ENCODE data around the gene METTL9. TPM values are rescaled to one million over a fixed set of nuclear protein-coding genes. Genes with fewer than 3 reads are reported as not detected.
"Not testable (repeated sequence)": the region's sequence is repeated elsewhere in the genome, so short reads cannot be mapped to it uniquely, and the experiment has no call there.

METTL9 gene
- total RNA-seq, 2 experiments from 2014 or later, result 116 to 122 TPM

DNA sequence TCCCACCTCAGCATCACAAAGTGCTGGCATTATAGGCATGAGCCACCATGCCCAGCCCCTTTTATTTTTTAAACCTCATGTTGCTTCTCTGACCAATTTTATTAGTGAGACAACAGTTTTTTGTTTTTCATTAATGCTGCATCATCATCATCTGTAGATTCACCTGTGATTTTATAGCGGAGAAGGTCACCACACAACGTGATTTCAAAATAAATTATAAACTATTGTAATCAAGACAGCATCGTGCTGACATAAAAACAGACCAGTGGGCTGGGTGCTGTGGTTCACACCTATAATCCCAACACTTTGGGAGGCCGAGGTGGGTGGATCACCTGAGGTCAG lies 28.7 kb upstream of the METTL9 start:
- ChIA-PET POLR2A (no interaction called here), CTCF (interaction anchor here (1.4 kb wide), 1 partner anchor 10 kb away, joined by 5 read pairs; no protein-coding TSS in a partner anchor)
- Mint-ChIP-seq H3K27me3 (peaks cover 4% of the 10 kb centered on the region), H3K36me3 (ENCODE audit: low read depth) (no peaks in the 10 kb centered on the region), H3K4me1 (ENCODE audit: low read depth) (peaks cover 3% of the 10 kb centered on the region), H3K27ac (no peak overlapping the region), H3K4me3 (no peak overlapping the region), H3K9me3 (no peaks in the 10 kb centered on the region)
- DNase-seq (no peak), ATAC-seq (no peak)
- TF ChIP-seq, protein P1, sequence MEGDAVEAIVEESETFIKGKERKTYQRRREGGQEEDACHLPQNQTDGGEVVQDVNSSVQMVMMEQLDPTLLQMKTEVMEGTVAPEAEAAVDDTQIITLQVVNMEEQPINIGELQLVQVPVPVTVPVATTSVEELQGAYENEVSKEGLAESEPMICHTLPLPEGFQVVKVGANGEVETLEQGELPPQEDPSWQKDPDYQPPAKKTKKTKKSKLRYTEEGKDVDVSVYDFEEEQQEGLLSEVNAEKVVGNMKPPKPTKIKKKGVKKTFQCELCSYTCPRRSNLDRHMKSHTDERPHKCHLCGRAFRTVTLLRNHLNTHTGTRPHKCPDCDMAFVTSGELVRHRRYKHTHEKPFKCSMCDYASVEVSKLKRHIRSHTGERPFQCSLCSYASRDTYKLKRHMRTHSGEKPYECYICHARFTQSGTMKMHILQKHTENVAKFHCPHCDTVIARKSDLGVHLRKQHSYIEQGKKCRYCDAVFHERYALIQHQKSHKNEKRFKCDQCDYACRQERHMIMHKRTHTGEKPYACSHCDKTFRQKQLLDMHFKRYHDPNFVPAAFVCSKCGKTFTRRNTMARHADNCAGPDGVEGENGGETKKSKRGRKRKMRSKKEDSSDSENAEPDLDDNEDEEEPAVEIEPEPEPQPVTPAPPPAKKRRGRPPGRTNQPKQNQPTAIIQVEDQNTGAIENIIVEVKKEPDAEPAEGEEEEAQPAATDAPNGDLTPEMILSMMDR (IDR thresholded peaks at IDR 0.05), result no peak
- intact Hi-C loops (cut with micrococcal nuclease), result no loop called here

DNA sequence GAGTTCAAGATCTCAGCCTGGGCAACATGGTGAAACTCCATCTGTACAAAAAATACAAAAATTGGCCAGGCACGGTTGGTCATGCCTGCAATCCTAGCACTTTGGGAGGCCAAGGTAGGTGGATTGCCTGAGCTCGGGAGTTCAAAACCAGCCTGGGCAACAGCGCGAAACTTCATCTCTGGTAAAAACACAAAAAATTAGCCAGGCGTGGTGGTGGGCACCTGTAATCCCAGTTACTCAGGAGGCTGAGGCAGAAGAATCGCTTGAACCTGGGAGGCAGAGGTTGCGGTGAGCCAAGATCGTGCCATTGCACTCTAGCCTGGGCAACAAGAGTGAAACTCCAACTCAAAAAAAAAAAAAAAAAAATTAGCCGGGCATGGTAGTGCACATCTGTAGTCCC lies 25.9 kb upstream of the METTL9 start:
- H3K4me1 Mint-ChIP-seq (ENCODE audit: low read depth); H3K27ac Mint-ChIP-seq; H3K36me3 Mint-ChIP-seq (ENCODE audit: low read depth); intact Hi-C loops (cut with micrococcal nuclease); ATAC-seq; POLR2A ChIA-PET; H3K27me3 Mint-ChIP-seq; H3K4me3 Mint-ChIP-seq; H3K9me3 Mint-ChIP-seq; DNase-seq: not testable (repeated sequence)
- CTCF ChIA-PET, result interaction anchor here (1.2 kb wide), 1 partner anchor 84 kb away, joined by 3 read pairs; no protein-coding TSS in a partner anchor

DNA sequence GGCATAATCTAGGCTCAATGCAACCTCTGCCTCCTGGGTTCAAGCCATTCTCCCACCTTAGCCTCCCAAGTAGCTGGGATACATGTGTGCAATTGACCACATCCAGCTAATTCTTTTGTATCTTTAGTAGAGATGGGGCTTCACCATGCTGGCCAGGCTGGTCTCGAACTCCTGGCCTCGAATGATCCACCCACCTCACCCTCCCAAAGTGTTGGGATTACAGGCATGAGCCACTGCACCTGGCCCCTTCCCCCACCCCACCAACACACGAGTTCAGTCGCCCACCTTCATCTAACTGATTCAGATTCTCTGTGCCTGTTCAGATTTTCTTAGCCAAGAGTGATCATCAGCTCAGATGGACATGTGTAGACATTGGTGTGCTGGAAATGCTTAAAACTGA lies 25.0 kb upstream of the METTL9 start:
- ATAC-seq (no peak), DNase-seq (no peak)
- Mint-ChIP-seq H3K36me3 (ENCODE audit: low read depth) (no peaks in the 10 kb centered on the region), H3K27ac (no peak overlapping the region), H3K27me3 (peaks cover 4% of the 10 kb centered on the region), H3K4me1 (ENCODE audit: low read depth) (no peaks in the 10 kb centered on the region), H3K9me3 (no peaks in the 10 kb centered on the region), H3K4me3 (no peak overlapping the region)
- POLR2A ChIA-PET, result no interaction called here
- TF ChIP-seq, protein P1 (IDR thresholded peaks at IDR 0.05), result no peak
- intact Hi-C loops (cut with micrococcal nuclease), result no loop called here
- CTCF ChIA-PET, result interaction anchor here (1.2 kb wide), 1 partner anchor 83 kb away, joined by 3 read pairs; no protein-coding TSS in a partner anchor

DNA sequence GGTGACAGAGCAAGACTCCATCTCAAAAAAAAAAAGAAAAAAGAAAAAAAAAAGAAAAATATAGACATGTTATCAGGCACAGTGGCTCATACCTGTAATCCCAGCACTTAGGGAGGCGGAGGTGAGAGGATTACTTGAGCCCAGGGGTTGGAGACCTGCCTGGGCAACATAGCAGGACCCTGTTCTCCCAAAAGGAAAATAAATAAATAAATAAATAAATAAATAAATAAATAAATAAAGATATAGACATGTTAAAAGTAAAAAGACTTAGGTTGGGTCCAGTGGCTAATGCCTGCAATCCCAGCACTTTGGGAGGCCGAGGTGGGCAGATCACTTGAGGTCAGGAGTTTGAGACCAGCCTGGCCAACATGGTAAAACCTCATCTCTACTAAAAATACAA lies 23.1 kb upstream of the METTL9 start:
- intact Hi-C loops (cut with micrococcal nuclease); H3K27ac Mint-ChIP-seq; DNase-seq; H3K36me3 Mint-ChIP-seq (ENCODE audit: low read depth); CTCF ChIA-PET; POLR2A ChIA-PET; ATAC-seq; H3K4me3 Mint-ChIP-seq; H3K4me1 Mint-ChIP-seq (ENCODE audit: low read depth); H3K27me3 Mint-ChIP-seq; H3K9me3 Mint-ChIP-seq: not testable (repeated sequence)

DNA sequence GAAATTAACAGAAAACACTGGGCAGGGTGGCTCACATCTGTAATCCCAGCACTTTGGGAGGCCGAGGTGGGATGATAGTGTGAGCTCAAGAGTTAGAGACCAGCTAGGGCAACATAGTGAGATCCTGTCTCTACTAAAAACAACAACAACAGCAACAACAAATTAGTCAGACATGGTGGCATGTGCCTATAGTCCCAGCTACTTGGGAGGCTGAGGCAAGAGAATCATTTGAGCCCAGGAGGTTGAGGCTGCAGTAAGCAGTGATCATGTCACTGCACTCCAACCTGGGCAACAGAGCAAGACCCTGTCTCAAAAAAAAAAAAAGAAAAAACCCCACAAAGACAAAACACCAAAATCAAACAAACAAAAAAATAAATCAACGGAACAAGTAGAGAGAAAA lies 21.9 kb upstream of the METTL9 start:
- intact Hi-C loops (cut with micrococcal nuclease); H3K27me3 Mint-ChIP-seq; H3K36me3 Mint-ChIP-seq (ENCODE audit: low read depth); H3K4me1 Mint-ChIP-seq (ENCODE audit: low read depth); H3K4me3 Mint-ChIP-seq; H3K27ac Mint-ChIP-seq; POLR2A ChIA-PET; ATAC-seq; DNase-seq; H3K9me3 Mint-ChIP-seq: not testable (repeated sequence)
- CTCF ChIA-PET, result interaction anchor here (1.0 to 1.1 kb wide), 2 partner anchors 106 to 131 kb away, joined by 3 to 4 read pairs; no protein-coding TSS in a partner anchor

DNA sequence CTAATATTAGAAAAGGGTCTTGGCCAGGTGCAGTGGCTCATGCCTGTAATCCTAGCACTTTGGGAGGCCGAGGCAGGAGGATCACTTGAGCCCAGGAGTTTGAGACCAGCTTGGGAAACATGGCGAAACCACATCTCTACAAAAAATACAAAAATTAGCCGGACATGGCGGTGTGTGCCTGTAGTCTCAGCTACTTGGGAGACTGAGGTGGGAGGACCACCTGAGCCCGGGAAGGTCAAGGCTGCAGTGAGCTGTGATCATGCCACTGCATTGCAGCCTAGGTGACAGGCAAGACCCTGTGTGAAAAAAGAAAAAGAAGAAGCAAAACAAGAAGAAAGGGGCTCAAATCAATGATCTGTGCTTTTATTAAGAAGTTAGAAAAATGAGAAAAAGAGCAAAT lies 21.1 kb upstream of the METTL9 start:
- H3K36me3 Mint-ChIP-seq (ENCODE audit: low read depth); H3K4me3 Mint-ChIP-seq; H3K9me3 Mint-ChIP-seq; POLR2A ChIA-PET; H3K27me3 Mint-ChIP-seq; intact Hi-C loops (cut with micrococcal nuclease); DNase-seq; H3K27ac Mint-ChIP-seq; H3K4me1 Mint-ChIP-seq (ENCODE audit: low read depth); ATAC-seq: not testable (repeated sequence)
- CTCF ChIA-PET, result interaction anchor here (1.0 kb wide), 1 partner anchor 130 kb away, joined by 4 read pairs; no protein-coding TSS in a partner anchor

DNA sequence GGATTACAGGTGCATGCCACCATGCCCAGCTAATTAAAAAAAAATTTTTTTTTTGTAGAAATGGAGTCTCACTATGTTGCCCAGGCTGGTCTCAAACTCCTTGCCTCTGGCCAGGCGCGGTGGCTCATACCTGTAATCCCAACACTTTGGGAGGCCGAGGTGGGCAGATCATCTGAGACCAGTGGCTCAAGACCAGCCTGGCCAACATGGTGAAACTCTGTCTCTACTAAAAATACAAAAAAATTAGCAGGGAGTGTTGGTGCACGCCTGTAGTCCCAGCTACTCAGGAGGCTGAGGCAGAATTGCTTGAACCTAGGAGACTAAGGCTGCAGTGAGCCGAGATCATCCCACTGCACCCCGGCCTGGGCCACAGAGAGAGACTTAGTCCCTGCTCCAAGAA lies 19.2 kb upstream of the METTL9 start:
- H3K36me3 Mint-ChIP-seq (ENCODE audit: low read depth); H3K4me1 Mint-ChIP-seq (ENCODE audit: low read depth); intact Hi-C loops (cut with micrococcal nuclease); DNase-seq; ATAC-seq; H3K4me3 Mint-ChIP-seq; H3K27me3 Mint-ChIP-seq; H3K27ac Mint-ChIP-seq; H3K9me3 Mint-ChIP-seq; POLR2A ChIA-PET: not testable (repeated sequence)
- CTCF ChIA-PET, result interaction anchor here (7.7 kb wide), 1 partner anchor 60 kb away, joined by 61 read pairs; no protein-coding TSS in a partner anchor
